Keratinocyte (primary cell): ENCODE data around the gene NPAS3. TPM values are rescaled to one million over a fixed set of nuclear protein-coding genes. Genes with fewer than 3 reads are reported as not detected.
"Not testable (repeated sequence)": the region's sequence is repeated elsewhere in the genome, so short reads cannot be mapped to it uniquely, and the experiment has no call there.

Source experiments
- DNase-seq: peaks from one replicate; pipeline ENCODE4 v3.0.0-alpha.2; 2011; ENCODE audit warnings: low read depth, missing footprints, low spot score
- FAIRE-seq: peaks from 2 replicates; lab custom pipeline; 2011; peaks lifted over from hg19 to GRCh38; lab: Jason Lieb, UNC
- H2AFZ ChIP-seq: 2 replicates; pipeline ENCODE4 v1.6.0; 2012; ENCODE audit warnings: low read length, control low read depth, inconsistent platforms; ENCODE audit not compliant: control insufficient read depth
- H3K27ac ChIP-seq: 2 replicates; pipeline ENCODE4 v1.5.1; 2011; ENCODE audit warnings: low read length; ENCODE audit not compliant: control insufficient read depth, insufficient read depth
- H3K27me3 ChIP-seq: 3 replicates; pipeline ENCODE4 v1.6.0; 2011; ENCODE audit warnings: low read length; ENCODE audit not compliant: control insufficient read depth, insufficient read depth; ENCODE audit errors: extremely low read depth
- H3K36me3 ChIP-seq, 2 experiments: 2 replicates in 1 of 2; 3 replicates in 1 of 2; pipeline ENCODE4 v1.5.1; 2011; ENCODE audit warnings: low read length in 2 of 2, mild to moderate bottlenecking in 1 of 2; ENCODE audit not compliant: control insufficient read depth in 2 of 2, insufficient read depth in 2 of 2; ENCODE audit errors: extremely low read depth in 1 of 2
- H3K4me1 ChIP-seq: 3 replicates; pipeline ENCODE4 v1.5.1; 2011; ENCODE audit warnings: low read length; ENCODE audit not compliant: control insufficient read depth, insufficient read depth; ENCODE audit errors: extremely low read depth
- H3K4me2 ChIP-seq: 3 replicates; pipeline ENCODE4 v1.6.0; 2011; ENCODE audit warnings: low read depth, low read length; ENCODE audit not compliant: control insufficient read depth, insufficient read depth; ENCODE audit errors: extremely low read depth
- H3K4me3 ChIP-seq, 3 experiments: fragments of 200-600 bp in 1 of 3; sonication (generic) in 1 of 3; 2 replicates in 2 of 3; 3 replicates in 1 of 3; pipeline ENCODE4 v1.5.1; 2011 to 2016; ENCODE audit warnings: low read length in 3 of 3, mild to moderate bottlenecking in 3 of 3, control low read depth in 2 of 3, inconsistent platforms in 1 of 3, low read depth in 1 of 3, mixed read lengths in 1 of 3, mixed run types in 1 of 3, moderate library complexity in 1 of 3; ENCODE audit not compliant: control insufficient read depth in 2 of 3, insufficient read depth in 2 of 3; ENCODE audit errors: extremely low read depth in 1 of 3
- H3K79me2 ChIP-seq: 2 replicates; pipeline ENCODE4 v1.6.0; 2012; ENCODE audit warnings: low read length; ENCODE audit not compliant: control insufficient read depth, insufficient read depth
- H3K9ac ChIP-seq: 3 replicates; pipeline ENCODE4 v1.6.0; 2011; ENCODE audit warnings: low read length; ENCODE audit not compliant: control insufficient read depth, insufficient read depth; ENCODE audit errors: extremely low read depth
- H3K9me1 ChIP-seq: 3 replicates; pipeline ENCODE4 v1.6.0; 2011; ENCODE audit warnings: low read length; ENCODE audit not compliant: control insufficient read depth, insufficient read depth; ENCODE audit errors: extremely low read depth
- H3K9me3 ChIP-seq: 2 replicates; pipeline ENCODE4 v1.5.1; 2012; ENCODE audit warnings: low read depth, low read length; ENCODE audit not compliant: control insufficient read depth
- H4K20me1 ChIP-seq: 3 replicates; pipeline ENCODE4 v1.6.0; 2011; ENCODE audit warnings: low read length; ENCODE audit not compliant: control insufficient read depth, insufficient read depth; ENCODE audit errors: extremely low read depth
- CTCF ChIP-seq, 3 experiments: IDR thresholded peaks in 1 of 3; conservative IDR thresholded peaks in 1 of 3; optimal IDR thresholded peaks in 1 of 3; 2 replicates in 2 of 3; 3 replicates in 1 of 3; pipeline versions ENCODE3 to v1.5.1; 2011; ENCODE audit warnings: low read length in 3 of 3, mild to moderate bottlenecking in 3 of 3, moderate library complexity in 2 of 3, control low read depth in 1 of 3, inconsistent platforms in 1 of 3; ENCODE audit not compliant: insufficient read depth in 2 of 3; ENCODE audit errors: extremely low read depth in 1 of 3
- EZH2 ChIP-seq: IDR thresholded peaks from one replicate; pipeline ENCODE4 v1.6.1; 2012; ENCODE audit warnings: inconsistent platforms, mild to moderate bottlenecking, low read length, moderate library complexity
- dilution Hi-C: fragments of 300-500 bp; cut with MboI; formaldehyde crosslinking; loops from one replicate; pipeline ENCODE4 v1.7.0; 2020; ENCODE audit warnings: low sequenced_read_pairs; ENCODE audit not compliant: extremely low pct_ligation_motif_present
- polyA plus RNA-seq, 5 experiments: library from polyadenylated mRNA; depleted of rRNA in 3 of 5; stranded (reverse) in 3 of 5; stranded (forward) in 1 of 5; unstranded in 1 of 5; fragments of >200 nt; gene quantifications; 1 replicate in 1 of 5; 2 replicates in 3 of 5; 3 replicates in 1 of 5; pipeline versions ENCODE4 v1.2.1 to v1.2.3, GENCODE V29; 2011 to 2012; ENCODE audit warnings: missing spikeins in 2 of 5, low read depth in 1 of 5, low replicate concordance in 1 of 5

NPAS3 gene
- polyA plus RNA-seq, 1 donor (not counting 4 experiments of a cell fraction or from before 2014, with no cell fraction given): 0.07 TPM

- TF ChIP-seq EZH2 (no peak), CTCF (optimal IDR thresholded peaks at IDR 0.05 in 1 of 3, IDR thresholded peaks at IDR 0.05 in 1 of 3, conservative IDR thresholded peaks at IDR 0.05 in 1 of 3; ENCODE audit: extremely low read depth in 1 of 3, insufficient read depth in 2 of 3, low read length in 3 of 3) (no peak)
- H3K4me2 ChIP-seq: no peak overlapping the region
- no peaks in the 10 kb centered on the region for H3K9me3 ChIP-seq
- no peaks in the 10 kb centered on the region for H4K20me1 ChIP-seq
- DNase-seq: no peak
- no peak overlapping the region for H3K27ac ChIP-seq
- no peaks in the 10 kb centered on the region for H3K79me2 ChIP-seq
- H3K9me1 ChIP-seq: no peaks in the 10 kb centered on the region
- no peaks in the 10 kb centered on the region for H3K27me3 ChIP-seq
- dilution Hi-C loops: no loop called here
- H3K4me3 ChIP-seq: no peak overlapping the region
- H3K4me1 ChIP-seq: no peaks in the 10 kb centered on the region
- H3K36me3 ChIP-seq: no peaks in the 10 kb centered on the region
- no peak overlapping the region for H2AFZ ChIP-seq
- FAIRE-seq: no peak
- H3K9ac ChIP-seq: no peak overlapping the region
Measured at GRCh38 chr14:33081259-33081658, 142.6 kb downstream of the NPAS3 start.

- Histone ChIP-seq H2AFZ (no peak overlapping the region), H3K9me3 (no peaks in the 10 kb centered on the region), H3K79me2 (no peaks in the 10 kb centered on the region), H3K9ac (no peak overlapping the region), H3K4me2 (no peak overlapping the region), H4K20me1 (no peaks in the 10 kb centered on the region), H3K36me3 (no peaks in the 10 kb centered on the region), H3K4me3 (no peak overlapping the region), H3K27me3 (no peaks in the 10 kb centered on the region), H3K9me1 (no peaks in the 10 kb centered on the region), H3K27ac (no peak overlapping the region), H3K4me1 (no peaks in the 10 kb centered on the region)
- TF ChIP-seq EZH2 (no peak), CTCF (optimal IDR thresholded peaks at IDR 0.05 in 1 of 3, IDR thresholded peaks at IDR 0.05 in 1 of 3, conservative IDR thresholded peaks at IDR 0.05 in 1 of 3; ENCODE audit: extremely low read depth in 1 of 3, insufficient read depth in 2 of 3, low read length in 3 of 3) (no peak)
- FAIRE-seq (no peak), DNase-seq (no peak)
- dilution Hi-C loops: no loop called here
Measured at GRCh38 chr14:33085799-33086198, 147.1 kb downstream of the NPAS3 start.

GRCh38 chr14:33088274-33088673, 149.6 kb downstream of the NPAS3 start:
- DNase-seq, H3K4me1 ChIP-seq, H2AFZ ChIP-seq, H3K9me1 ChIP-seq, H3K79me2 ChIP-seq, H3K4me2 ChIP-seq, H3K9me3 ChIP-seq, H3K27me3 ChIP-seq, H3K4me3 ChIP-seq, H3K36me3 ChIP-seq, FAIRE-seq, dilution Hi-C loops, H3K9ac ChIP-seq, H4K20me1 ChIP-seq, H3K27ac ChIP-seq: not testable (repeated sequence)
